Measurements from ENCODE around the gene TSHZ2. TPM values are rescaled to one million over a fixed set of nuclear protein-coding genes. Genes with fewer than 3 reads are reported as not detected.
A peak's percentile ranks its signal among the peaks of the same experiment; 100 is the strongest.
"Not testable (repeated sequence)": the region's sequence is repeated elsewhere in the genome, so short reads cannot be mapped to it uniquely, and the experiment has no call there.

The TSHZ2 gene
- polyA plus RNA-seq, 1 donor = 14.2 TPM

GRCh38 chr20:53342429-53342828 is 370.3 kb downstream of the TSHZ2 start:
- DNase-seq = no peak

GRCh38 chr20:53343448-53343847 is 371.3 kb downstream of the TSHZ2 start:
- no peak for DNase-seq

DNA sequence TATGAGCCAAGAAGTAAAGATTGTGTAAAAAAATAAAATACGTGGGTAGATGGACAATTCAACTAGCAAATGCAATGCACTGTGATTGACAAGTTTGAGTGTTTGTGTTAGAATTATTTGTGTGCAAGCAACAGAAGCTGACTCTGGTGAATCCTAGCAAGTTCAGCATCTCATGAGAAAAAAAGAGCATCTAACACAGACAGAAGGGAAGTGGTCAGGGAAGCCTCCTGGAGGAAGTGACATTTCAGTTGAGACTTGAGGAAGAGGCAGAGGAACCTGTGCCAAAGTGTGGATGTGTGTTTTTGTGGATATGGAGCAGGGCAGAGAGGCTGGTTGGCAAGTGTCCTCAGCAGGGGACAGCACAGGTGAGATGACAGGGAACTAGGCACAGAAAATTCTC is 372.7 kb downstream of the TSHZ2 start:
- no peak for DNase-seq

- DNase-seq = no peak
Measured at GRCh38 chr20:53345536-53346334, 373.6 kb downstream of the TSHZ2 start.

DNA sequence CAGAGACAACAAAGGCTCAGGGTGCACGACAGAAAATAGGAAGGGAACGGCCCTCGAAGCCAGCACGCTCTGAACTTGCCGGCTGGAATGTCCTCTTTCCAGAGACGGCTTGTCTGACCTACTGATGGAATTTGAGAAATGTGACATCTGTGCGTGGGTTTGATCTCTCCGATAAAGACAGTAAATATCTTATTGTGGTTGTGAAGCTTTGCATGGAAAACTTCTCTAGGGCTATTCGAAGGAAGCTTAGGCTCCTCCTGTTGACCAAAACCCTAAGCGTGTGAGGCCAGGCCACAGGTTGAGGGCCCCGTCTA is 374.1 kb downstream of the TSHZ2 start:
- no peak for DNase-seq

- DNase-seq = no peak
Measured at GRCh38 chr20:53349730-53350129, 377.6 kb downstream of the TSHZ2 start.

- DNase-seq = no peak
Measured at GRCh38 chr20:53352727-53353440, 380.7 kb downstream of the TSHZ2 start.

- DNase-seq = no peak
Measured at GRCh38 chr20:53354314-53354713, 382.2 kb downstream of the TSHZ2 start.

- no peak for DNase-seq
Measured at GRCh38 chr20:53355790-53356189, 383.6 kb downstream of the TSHZ2 start.

- no peak for DNase-seq
Measured at GRCh38 chr20:53359425-53359824, 387.3 kb downstream of the TSHZ2 start.

GRCh38 chr20:53360852-53361251 is 388.7 kb downstream of the TSHZ2 start:
- DNase-seq = no peak

- no peak for DNase-seq
Measured at GRCh38 chr20:53362736-53363135, 390.6 kb downstream of the TSHZ2 start.

DNA sequence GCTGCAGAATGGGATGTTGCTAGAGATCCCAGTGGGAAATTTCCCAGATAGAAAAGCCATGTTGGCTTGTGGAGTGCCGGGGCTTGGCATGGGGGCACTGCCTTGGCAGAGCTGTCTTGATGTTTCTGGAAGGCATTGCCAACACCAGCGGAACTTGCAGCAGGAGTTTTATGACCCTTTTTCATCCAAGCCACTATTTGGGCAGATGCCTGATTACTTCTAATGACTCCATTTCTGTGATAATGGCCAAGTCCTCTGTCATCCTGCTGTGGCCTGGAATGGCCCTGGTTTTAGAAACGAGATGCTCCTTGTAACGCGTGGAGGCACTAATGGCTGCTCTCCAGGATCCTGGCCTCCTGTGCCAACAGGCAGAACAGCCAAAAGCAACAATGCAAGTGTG is 392.5 kb downstream of the TSHZ2 start:
- no peak for DNase-seq

- DNase-seq = no peak
Measured at GRCh38 chr20:53365076-53365475, 392.9 kb downstream of the TSHZ2 start.

GRCh38 chr20:53365539-53366075 is 393.4 kb downstream of the TSHZ2 start:
- no peak for DNase-seq

- DNase-seq = not testable (repeated sequence)
Measured at GRCh38 chr20:53366928-53367327, 394.8 kb downstream of the TSHZ2 start.

DNA sequence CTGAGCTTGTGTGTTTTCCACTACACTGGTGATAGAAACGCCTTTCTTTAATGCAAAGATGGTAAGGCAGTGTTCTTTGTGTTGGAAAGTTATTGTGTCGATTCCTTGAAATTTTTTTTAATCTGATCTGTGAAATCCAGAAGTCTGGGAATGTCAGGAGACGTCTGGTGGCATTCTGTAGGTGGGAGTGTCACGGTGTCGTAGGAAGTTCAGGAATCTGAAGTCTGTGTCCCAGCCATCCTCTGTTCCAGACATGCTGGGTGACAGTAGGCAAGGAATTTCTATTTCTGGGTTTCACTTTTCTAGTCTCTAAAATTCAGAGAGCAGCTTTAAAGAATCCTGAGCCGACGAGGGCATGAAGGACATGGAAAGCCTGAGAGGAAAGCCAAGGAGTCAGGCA is 397.7 kb downstream of the TSHZ2 start:
- no peak for DNase-seq

DNA sequence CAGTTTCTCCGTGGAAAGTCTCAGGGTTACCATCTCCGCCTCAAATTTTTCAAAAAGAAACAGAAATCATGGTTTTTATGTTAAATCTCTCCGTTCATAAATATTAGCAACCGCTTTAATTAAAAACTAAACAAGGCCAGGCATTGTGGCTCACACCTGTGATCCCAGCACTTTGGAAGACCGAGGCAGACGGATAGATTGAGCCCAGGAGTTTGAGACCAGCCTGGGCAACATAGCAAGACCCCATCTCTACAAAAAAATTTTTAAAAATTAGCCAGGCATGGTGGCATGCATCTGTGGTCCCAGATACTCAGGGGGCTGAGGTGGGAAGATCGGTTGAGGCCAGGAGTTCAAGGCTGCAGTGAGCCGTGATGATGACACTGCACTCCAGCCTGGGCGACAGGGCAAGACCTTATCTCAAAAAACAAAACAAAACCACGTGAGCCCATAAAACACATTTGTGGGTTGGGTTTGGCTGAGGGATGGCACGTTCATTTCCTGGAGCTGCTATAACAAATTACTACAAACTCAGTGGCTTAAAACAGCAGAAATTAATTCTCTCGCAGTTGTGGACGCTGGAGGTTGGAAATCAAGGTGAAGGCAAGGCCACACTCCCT is 398.3 kb downstream of the TSHZ2 start:
- DNase-seq = no peak

DNA sequence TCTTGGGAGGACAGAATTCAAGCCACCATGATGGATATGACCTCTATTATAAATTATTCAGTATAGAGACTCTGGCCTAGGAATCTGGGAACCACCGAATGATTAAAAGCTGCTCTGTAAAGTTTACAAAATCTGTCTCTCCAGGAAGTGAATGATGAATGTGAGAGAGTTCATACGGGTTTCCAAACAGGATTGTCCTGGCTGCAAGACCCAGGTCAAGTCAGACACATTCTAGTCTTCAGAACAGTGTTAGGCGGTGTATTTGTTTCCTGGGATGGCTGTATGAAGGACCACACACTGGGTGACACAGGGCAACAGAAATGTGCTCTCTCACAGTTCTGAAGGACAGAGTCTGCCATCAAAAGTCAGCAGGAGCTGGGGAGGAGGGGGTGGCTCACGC is 399.1 kb downstream of the TSHZ2 start:
- DNase-seq = no peak

- no peak for DNase-seq
Measured at GRCh38 chr20:53376021-53376420, 403.9 kb downstream of the TSHZ2 start.

GRCh38 chr20:53379014-53379832 is 407.1 kb downstream of the TSHZ2 start:
- peak; percentile 59 for DNase-seq

DNA sequence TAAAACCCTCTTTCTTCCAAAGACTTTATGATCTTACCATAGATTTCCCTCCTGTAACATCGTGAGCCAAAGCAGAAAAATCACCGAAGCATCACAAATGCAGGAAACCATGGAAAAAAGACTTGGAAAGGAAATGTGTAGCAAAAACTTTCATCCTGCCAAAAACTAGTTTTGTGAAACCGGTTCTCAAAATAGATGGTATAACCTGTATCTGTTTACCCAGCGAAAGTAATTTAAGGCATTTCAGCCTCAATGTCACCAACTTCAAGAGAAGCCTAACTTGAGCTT is 407.6 kb downstream of the TSHZ2 start:
- peak; percentile 32 for DNase-seq
